Aorta (tissue), 5 donors: ENCODE results near the gene CTTN. TPM values are rescaled to one million over a fixed set of nuclear protein-coding genes. Genes with fewer than 3 reads are reported as not detected.

Experiments used
- ATAC-seq: fragments of 200-7000 bp; cut with Tn5 transposase; one replicate; pipeline ENCODE4 v1.9.1; 2022; ENCODE audit warnings: moderate library complexity; ENCODE audit not compliant: low FRiP score
- DNase-seq, 2 donors: peaks; one replicate each; pipeline ENCODE4 v3.0.0-alpha.2; 2020
- H3K27ac ChIP-seq, 2 donors: one replicate each; pipeline ENCODE4 v1.5.1; 2013; ENCODE audit warnings: low read length in 2 of 2, mild to moderate bottlenecking in 2 of 2, moderate library complexity in 2 of 2, control low read depth in 1 of 2, inconsistent platforms in 1 of 2, low read depth in 1 of 2
- H3K27me3 ChIP-seq, 2 donors: one replicate each; pipeline ENCODE4 v1.6.1; 2013; ENCODE audit warnings: control low read depth in 1 of 2, low read length in 1 of 2, mild to moderate bottlenecking in 1 of 2, moderate library complexity in 1 of 2; ENCODE audit not compliant: insufficient read depth in 2 of 2, control insufficient read depth in 1 of 2
- H3K36me3 ChIP-seq, 2 donors: one replicate each; pipeline ENCODE4 v1.6.1; 2013; ENCODE audit warnings: control low read depth in 1 of 2, low read length in 1 of 2, mild to moderate bottlenecking in 1 of 2; ENCODE audit not compliant: insufficient read depth in 2 of 2, control insufficient read depth in 1 of 2
- H3K4me1 ChIP-seq, 2 donors: one replicate each; pipeline ENCODE4 v1.6.1; 2013; ENCODE audit warnings: low read length in 2 of 2, control low read depth in 1 of 2, mild to moderate bottlenecking in 1 of 2, moderate library complexity in 1 of 2; ENCODE audit not compliant: insufficient read depth in 2 of 2, control insufficient read depth in 1 of 2
- H3K4me3 ChIP-seq, 2 donors: one replicate each; pipeline ENCODE4 v1.5.1; 2013; ENCODE audit warnings: low read length in 2 of 2, control low read depth in 1 of 2, mild to moderate bottlenecking in 1 of 2
- H3K9me3 ChIP-seq: one replicate; pipeline ENCODE4 v1.6.1; 2013; ENCODE audit warnings: mild to moderate bottlenecking, low read length; ENCODE audit not compliant: control insufficient read depth
- WGBS, 2 donors: extraction: QIAGEN DNeasy Blood & Tissue Kit; methylation state at CpG; one replicate each; pipeline ENCODE4 v1.1.7; 2013; 5-methylcytosine and 5-hydroxymethylcytosine counted together
- intact Hi-C, 2 donors: fragments of 100-400 bp; cut with DNase I; formaldehyde crosslinking; loops; one replicate each; pipeline versions ENCODE4 v1.14.2 to v1.15.0; 2022
- polyA plus RNA-seq, 2 donors: library from polyadenylated mRNA; stranded (reverse); fragments of 200-250 nt; gene quantifications; one replicate each; pipeline ENCODE4 v1.2.3, GENCODE V29; 2013
- total RNA-seq, 2 donors: library from RNA; stranded (reverse); fragmentation: NEBNext Ultra II Directional; extraction: Animal tissue kit (Norgen Biotek cat#: 25700); gene quantifications; one replicate each; pipeline ENCODE4 v1.2.1, GENCODE V29; 2021
- donor health status: healthy with polysubstance abuse.
- donor health status: Bipolar disorder and iron deficiency.
- donor health status: DM: no; HTN: no; CAD: no.
- donor health status: DM: no; HTN: no; CAD: no.
- donor health status: DM: yes; HTN: yes; CAD: no.

CTTN gene
- total and polyA plus RNA-seq, 4 donors: 67.6 to 355 (median 285) TPM

GRCh38 chr11:70483077-70483861 is 84.9 kb downstream of the CTTN start:
- no peaks in the 10 kb centered on the region for H3K36me3 ChIP-seq
- no peak for ATAC-seq
- H3K27ac ChIP-seq: no peak overlapping the region
- H3K9me3 ChIP-seq: no peaks in the 10 kb centered on the region
- WGBS, 2 donors: 88 to 93% methylated on average over 9 of the region's 9 CpGs
- intact Hi-C loops: no loop called here
- H3K4me1 ChIP-seq: no peaks in the 10 kb centered on the region
- no peaks in the 10 kb centered on the region for H3K27me3 ChIP-seq
- H3K4me3 ChIP-seq: no peak overlapping the region
- no peak for DNase-seq

GRCh38 chr11:70483917-70484316 is 85.6 kb downstream of the CTTN start:
- Histone ChIP-seq H3K9me3 (no peaks in the 10 kb centered on the region), H3K4me1 (no peaks in the 10 kb centered on the region), H3K27me3 (no peaks in the 10 kb centered on the region), H3K36me3 (no peaks in the 10 kb centered on the region), H3K27ac (no peak overlapping the region), H3K4me3 (no peak overlapping the region)
- WGBS, 2 donors: 92 to 93% methylated on average over 2 of the region's 2 CpGs
- ATAC-seq (no peak), DNase-seq (no peak)
- intact Hi-C loops: no loop called here

GRCh38 chr11:70485326-70486025 is 87.1 kb downstream of the CTTN start:
- Histone ChIP-seq H3K4me3 (no peak overlapping the region), H3K36me3 (no peaks in the 10 kb centered on the region), H3K4me1 (no peaks in the 10 kb centered on the region), H3K27me3 (no peaks in the 10 kb centered on the region), H3K9me3 (no peaks in the 10 kb centered on the region), H3K27ac (no peak overlapping the region)
- DNase-seq (no peak), ATAC-seq (no peak)
- 83 to 86% methylated on average over 31 of the region's 31 CpGs for WGBS, 2 donors
- intact Hi-C loops: no loop called here

- H3K9me3 ChIP-seq: peaks cover 3% of the 10 kb centered on the region
- ATAC-seq: no peak
- no peaks in the 10 kb centered on the region for H3K4me1 ChIP-seq
- no peaks in the 10 kb centered on the region for H3K27me3 ChIP-seq
- no peak for DNase-seq
- no peak overlapping the region for H3K27ac ChIP-seq
- intact Hi-C loops: no loop called here
- WGBS, 2 donors: 91 to 92% methylated on average over 22 of the region's 22 CpGs
- no peaks in the 10 kb centered on the region for H3K36me3 ChIP-seq
- no peak overlapping the region for H3K4me3 ChIP-seq
Measured at GRCh38 chr11:70486026-70486415, 87.7 kb downstream of the CTTN start.

Other genes with a start within 250 kb of the CTTN start
- gene FADD, start 195.2 kb upstream of the CTTN start, total RNA-seq: 10 to 100 TPM; 17.2 to 17.8 TPM
- 10 to 100 TPM; 10.7 to 12.3 TPM for gene FADD, start 195.2 kb upstream of the CTTN start, polyA plus RNA-seq
- 10 to 100 TPM; 73.4 to 74.7 TPM for gene PPFIA1, start 127.8 kb upstream of the CTTN start, total RNA-seq
- 10 to 100 TPM; 19.0 to 24.7 TPM for gene PPFIA1, start 127.8 kb upstream of the CTTN start, polyA plus RNA-seq